ENCODE measurements around the gene TMEM69.

DNA sequence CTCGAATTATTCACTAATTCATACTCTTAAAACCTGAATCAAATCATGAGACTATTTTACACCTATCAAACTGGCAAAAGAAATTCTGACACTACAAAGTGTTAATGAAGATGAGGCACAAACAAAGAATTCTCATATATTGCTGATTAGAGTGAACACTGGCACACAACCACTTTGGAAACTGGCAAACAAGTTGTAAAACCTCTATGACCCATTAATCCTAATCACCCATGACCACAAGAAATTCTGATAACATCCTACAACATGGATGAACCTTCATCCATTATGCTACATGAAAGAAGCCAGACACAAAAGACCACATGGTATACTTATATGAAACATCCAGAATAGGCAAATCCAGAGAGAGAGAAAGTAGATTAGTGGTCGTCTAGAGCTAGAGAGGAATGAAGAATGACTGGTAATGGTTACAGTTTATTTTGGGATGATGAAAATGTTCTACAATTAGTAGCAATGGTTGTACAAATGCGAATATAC lies 10.2 kb upstream of the TMEM69 start:
- TF ChIP-seq POLR2A (IDR thresholded peaks at IDR 0.05) = no peak
- TF ChIP-seq, protein P1, sequence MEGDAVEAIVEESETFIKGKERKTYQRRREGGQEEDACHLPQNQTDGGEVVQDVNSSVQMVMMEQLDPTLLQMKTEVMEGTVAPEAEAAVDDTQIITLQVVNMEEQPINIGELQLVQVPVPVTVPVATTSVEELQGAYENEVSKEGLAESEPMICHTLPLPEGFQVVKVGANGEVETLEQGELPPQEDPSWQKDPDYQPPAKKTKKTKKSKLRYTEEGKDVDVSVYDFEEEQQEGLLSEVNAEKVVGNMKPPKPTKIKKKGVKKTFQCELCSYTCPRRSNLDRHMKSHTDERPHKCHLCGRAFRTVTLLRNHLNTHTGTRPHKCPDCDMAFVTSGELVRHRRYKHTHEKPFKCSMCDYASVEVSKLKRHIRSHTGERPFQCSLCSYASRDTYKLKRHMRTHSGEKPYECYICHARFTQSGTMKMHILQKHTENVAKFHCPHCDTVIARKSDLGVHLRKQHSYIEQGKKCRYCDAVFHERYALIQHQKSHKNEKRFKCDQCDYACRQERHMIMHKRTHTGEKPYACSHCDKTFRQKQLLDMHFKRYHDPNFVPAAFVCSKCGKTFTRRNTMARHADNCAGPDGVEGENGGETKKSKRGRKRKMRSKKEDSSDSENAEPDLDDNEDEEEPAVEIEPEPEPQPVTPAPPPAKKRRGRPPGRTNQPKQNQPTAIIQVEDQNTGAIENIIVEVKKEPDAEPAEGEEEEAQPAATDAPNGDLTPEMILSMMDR (IDR thresholded peaks at IDR 0.05) = no peak

All from esophagus squamous epithelium (tissue), 4 donors.